GM23338 (cell line): ENCODE measurements around the gene CCL17. TPM values are rescaled to one million over a fixed set of nuclear protein-coding genes. Genes with fewer than 3 reads are reported as not detected.

Source experiments
- ATAC-seq: fragments of 200-7000 bp; cut with Tn5 transposase; 3 replicates; pipeline ENCODE4 v1.9.1; 2020
- DNase-seq: peaks from one replicate; pipeline ENCODE4 v3.0.0-alpha.2; 2015; ENCODE audit warnings: low spot score
- H2AFZ ChIP-seq: fragments of 200-600 bp; sonication (generic); 2 replicates; pipeline ENCODE4 v1.8.0; 2016; ENCODE audit warnings: antibody characterized with exemption, mild to moderate bottlenecking, moderate library complexity
- H3F3A ChIP-seq: fragments of 200-600 bp; sonication (generic); replicated peaks from 2 replicates; pipeline ENCODE4 v1.8.0; 2017; ENCODE audit warnings: antibody characterized with exemption, mixed run types, low read depth
- H3K27ac ChIP-seq: fragments of 200-600 bp; sonication (generic); 2 replicates; pipeline ENCODE4 v1.6.1; 2016; ENCODE audit warnings: low read depth
- H3K27me3 ChIP-seq: fragments of 200-600 bp; sonication (generic); 2 replicates; pipeline ENCODE4 v1.8.0; 2016; ENCODE audit warnings: mild to moderate bottlenecking, mixed run types, moderate library complexity; ENCODE audit not compliant: insufficient read depth
- H3K36me3 ChIP-seq: fragments of 200-600 bp; sonication (generic); 2 replicates; pipeline ENCODE4 v1.8.0; 2016; ENCODE audit warnings: mild to moderate bottlenecking; ENCODE audit not compliant: insufficient read depth
- H3K4me1 ChIP-seq: fragments of 200-600 bp; sonication (generic); 2 replicates; pipeline ENCODE4 v1.8.0; 2016; ENCODE audit warnings: mild to moderate bottlenecking, moderate library complexity; ENCODE audit not compliant: insufficient read depth
- H3K4me2 ChIP-seq: fragments of 200-600 bp; sonication (generic); 2 replicates; pipeline ENCODE4 v1.7.1; 2017; ENCODE audit warnings: mixed run types
- H3K4me3 ChIP-seq: fragments of 200-600 bp; sonication (generic); 2 replicates; pipeline ENCODE4 v1.6.1; 2016; ENCODE audit warnings: mixed run types
- H3K79me2 ChIP-seq: fragments of 200-600 bp; sonication (generic); replicated peaks from 2 replicates; pipeline ENCODE4 v1.8.0; 2017; ENCODE audit warnings: mild to moderate bottlenecking; ENCODE audit not compliant: insufficient read depth
- H3K9me2 ChIP-seq: fragments of 200-600 bp; sonication (generic); 2 replicates; pipeline ENCODE4 v1.8.0; 2017; ENCODE audit not compliant: insufficient read depth
- H4K20me1 ChIP-seq: fragments of 200-600 bp; sonication (generic); replicated peaks from 2 replicates; pipeline ENCODE4 v1.8.0; 2017; ENCODE audit warnings: mild to moderate bottlenecking; ENCODE audit not compliant: insufficient read depth
- H3K27ac Mint-ChIP-seq: 2 replicates; pipeline ENCODE4 v1.8.0; 2020; ENCODE audit warnings: inconsistent platforms, mild to moderate bottlenecking, moderate library complexity, mixed read lengths
- H3K27me3 Mint-ChIP-seq: 3 replicates; pipeline ENCODE4 v1.8.0; 2022; ENCODE audit warnings: low read depth, mild to moderate bottlenecking, moderate library complexity, mixed read lengths, inconsistent platforms; ENCODE audit not compliant: insufficient read depth, poor library complexity
- H3K36me3 Mint-ChIP-seq: 3 replicates; pipeline ENCODE4 v1.8.0; 2021; ENCODE audit warnings: low read depth, mild to moderate bottlenecking, inconsistent platforms, moderate library complexity, mixed read lengths
- H3K4me1 Mint-ChIP-seq: 3 replicates; pipeline ENCODE4 v1.8.0; 2020; ENCODE audit warnings: mild to moderate bottlenecking, inconsistent platforms, mixed read lengths
- H3K4me3 Mint-ChIP-seq: 3 replicates; pipeline ENCODE4 v1.8.0; 2021; ENCODE audit warnings: moderate library complexity, mild to moderate bottlenecking, inconsistent platforms, mixed read lengths
- H3K9me3 Mint-ChIP-seq: 3 replicates; pipeline ENCODE4 v1.8.0; 2020; ENCODE audit warnings: moderate library complexity, mild to moderate bottlenecking, inconsistent platforms, mixed read lengths
- CREB1 ChIP-seq: fragments of 250-450 bp; sonication (Bioruptor Pico); IDR thresholded peaks from 2 replicates; pipeline ENCODE4 v1.5.0; 2020; ENCODE audit warnings: low read depth, mild to moderate bottlenecking, moderate library complexity
- EZH2 ChIP-seq: fragments of 200-600 bp; sonication (generic); IDR thresholded peaks from one replicate; pipeline ENCODE4 v1.8.0; 2017; ENCODE audit warnings: antibody characterized with exemption, mild to moderate bottlenecking, low read depth; ENCODE audit not compliant: unreplicated experiment
- EZH2phosphoT487 ChIP-seq: fragments of 200-600 bp; sonication (generic); IDR thresholded peaks from one replicate; pipeline ENCODE4 v1.8.1; 2018; ENCODE audit warnings: antibody characterized with exemption; ENCODE audit not compliant: unreplicated experiment
- JUNB ChIP-seq: IDR thresholded peaks from one replicate; pipeline ENCODE4 v1.6.1; 2016; ENCODE audit warnings: antibody characterized with exemption; ENCODE audit not compliant: unreplicated experiment
- NANOG ChIP-seq: IDR thresholded peaks from 2 replicates; pipeline ENCODE4 v1.6.1; 2016; ENCODE audit warnings: antibody characterized with exemption, borderline replicate concordance
- POLR2AphosphoS5 ChIP-seq: IDR thresholded peaks from 2 replicates; pipeline ENCODE4 v1.6.1; 2016; ENCODE audit warnings: antibody characterized with exemption, low read depth
- STAT1 ChIP-seq: IDR thresholded peaks from one replicate; pipeline ENCODE4 v1.6.1; 2016; ENCODE audit warnings: antibody characterized with exemption; ENCODE audit not compliant: unreplicated experiment
- ZNF114 ChIP-seq: fragments of 250-450 bp; sonication (Bioruptor Pico); IDR thresholded peaks from 2 replicates; pipeline ENCODE4 v1.5.0; 2020; ENCODE audit warnings: mild to moderate bottlenecking, moderate library complexity
- ZNF331 ChIP-seq: fragments of 250-450 bp; sonication (Bioruptor Pico); IDR thresholded peaks from 2 replicates; pipeline ENCODE4 v1.5.0; 2020; ENCODE audit warnings: low read depth, mild to moderate bottlenecking, moderate library complexity
- polyA plus RNA-seq: library from polyadenylated mRNA; unstranded; fragments of >200 nt; fragmentation: Nextera tagmentation; extraction: Ambion mirVana; gene quantifications from 2 replicates; pipeline ENCODE4 v1.2.1, GENCODE V29; 2016
- total RNA-seq: library from RNA; depleted of rRNA; stranded (reverse); fragments of >200 nt; shearing (Covaris generic); gene quantifications from 2 replicates; pipeline ENCODE4 v1.2.3, GENCODE V29; 2014
- TF ChIP-seq, protein P1 (sequence below), 2 experiments: fragments of 200-600 bp in 1 of 2; sonication (generic) in 1 of 2; conservative IDR thresholded peaks; 2 replicates each; pipeline versions ENCODE4 v1.5.1 to v1.6.1; 2016 to 2017; ENCODE audit warnings: antibody characterized with exemption in 2 of 2, low read depth in 2 of 2, mild to moderate bottlenecking in 2 of 2, moderate library complexity in 1 of 2
- TF ChIP-seq, protein P2 (sequence below): IDR thresholded peaks from one replicate; pipeline ENCODE4 v1.6.1; 2018; ENCODE audit warnings: antibody characterized with exemption; ENCODE audit not compliant: unreplicated experiment
- TF ChIP-seq, protein P3 (sequence below): fragments of 250-450 bp; sonication (Bioruptor Pico); IDR thresholded peaks from 2 replicates; pipeline ENCODE4 v1.5.0; 2020; ENCODE audit warnings: mild to moderate bottlenecking, moderate library complexity
- TF ChIP-seq, protein P4 (sequence below): IDR thresholded peaks from 2 replicates; pipeline ENCODE4 v1.6.1; 2016; ENCODE audit warnings: antibody characterized with exemption

CCL17 gene
- total and polyA plus RNA-seq, 2 experiments from 2014 or later = not detected

DNA sequence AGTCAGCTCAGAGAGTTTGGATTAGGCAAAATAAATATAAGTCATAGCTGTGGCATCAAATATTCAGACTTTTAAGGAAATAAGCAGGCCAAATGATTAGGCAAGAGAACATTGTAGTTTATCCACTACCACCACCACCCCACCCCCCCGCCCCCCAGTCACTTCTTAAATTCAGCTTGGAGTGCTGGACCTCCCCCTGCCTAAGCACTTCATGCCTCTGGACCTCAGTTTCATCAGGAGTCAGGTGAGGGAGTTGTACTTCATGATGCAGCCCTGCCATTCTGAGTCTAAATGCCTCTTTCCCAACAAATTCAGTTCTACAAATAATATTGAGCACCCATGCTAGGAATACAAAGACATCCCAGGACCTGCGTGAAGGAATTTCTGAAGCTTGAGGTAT is 60.0 kb downstream of the CCL17 start:
- H3K36me3 Mint-ChIP-seq = peaks cover 61% of the 10 kb centered on the region

More for the DNA sequence above, 60.0 kb downstream of the CCL17 start:
- H3K4me1 ChIP-seq = peaks cover 9% of the 10 kb centered on the region; the same call in 1 of the 2 replicates
- H4K20me1 ChIP-seq = peaks cover 11% of the 10 kb centered on the region
- no peak overlapping the region for H3K4me2 ChIP-seq
- peaks cover 40% of the 10 kb centered on the region for H3K36me3 ChIP-seq
- peaks cover 36% of the 10 kb centered on the region for H3K79me2 ChIP-seq
- H3K9me3 Mint-ChIP-seq = no peaks in the 10 kb centered on the region
- no peak overlapping the region for H3K27ac ChIP-seq
- H3F3A ChIP-seq = no peaks in the 10 kb centered on the region; the same call in 1 of the 2 replicates
- no peak overlapping the region; the same call in 2 of the 3 replicates for H3K4me3 Mint-ChIP-seq
- H3K27ac Mint-ChIP-seq = no peak overlapping the region
- DNase-seq (no peak), ATAC-seq (no peak)
- no peak overlapping the region for H3K4me3 ChIP-seq
- TF ChIP-seq POLR2AphosphoS5 = no peak
- TF ChIP-seq, protein P1, sequence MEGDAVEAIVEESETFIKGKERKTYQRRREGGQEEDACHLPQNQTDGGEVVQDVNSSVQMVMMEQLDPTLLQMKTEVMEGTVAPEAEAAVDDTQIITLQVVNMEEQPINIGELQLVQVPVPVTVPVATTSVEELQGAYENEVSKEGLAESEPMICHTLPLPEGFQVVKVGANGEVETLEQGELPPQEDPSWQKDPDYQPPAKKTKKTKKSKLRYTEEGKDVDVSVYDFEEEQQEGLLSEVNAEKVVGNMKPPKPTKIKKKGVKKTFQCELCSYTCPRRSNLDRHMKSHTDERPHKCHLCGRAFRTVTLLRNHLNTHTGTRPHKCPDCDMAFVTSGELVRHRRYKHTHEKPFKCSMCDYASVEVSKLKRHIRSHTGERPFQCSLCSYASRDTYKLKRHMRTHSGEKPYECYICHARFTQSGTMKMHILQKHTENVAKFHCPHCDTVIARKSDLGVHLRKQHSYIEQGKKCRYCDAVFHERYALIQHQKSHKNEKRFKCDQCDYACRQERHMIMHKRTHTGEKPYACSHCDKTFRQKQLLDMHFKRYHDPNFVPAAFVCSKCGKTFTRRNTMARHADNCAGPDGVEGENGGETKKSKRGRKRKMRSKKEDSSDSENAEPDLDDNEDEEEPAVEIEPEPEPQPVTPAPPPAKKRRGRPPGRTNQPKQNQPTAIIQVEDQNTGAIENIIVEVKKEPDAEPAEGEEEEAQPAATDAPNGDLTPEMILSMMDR (conservative IDR thresholded peaks at IDR 0.05; ENCODE audit: low read depth in 2 of 2) = no peak
- TF ChIP-seq ZNF331 = no peak
- no peak for TF ChIP-seq CREB1 (CRISPR knock-in tag)
- no peak for TF ChIP-seq STAT1
- no peak for TF ChIP-seq EZH2
- TF ChIP-seq JUNB = no peak
- TF ChIP-seq EZH2phosphoT487 = no peak
- TF ChIP-seq, protein P2, sequence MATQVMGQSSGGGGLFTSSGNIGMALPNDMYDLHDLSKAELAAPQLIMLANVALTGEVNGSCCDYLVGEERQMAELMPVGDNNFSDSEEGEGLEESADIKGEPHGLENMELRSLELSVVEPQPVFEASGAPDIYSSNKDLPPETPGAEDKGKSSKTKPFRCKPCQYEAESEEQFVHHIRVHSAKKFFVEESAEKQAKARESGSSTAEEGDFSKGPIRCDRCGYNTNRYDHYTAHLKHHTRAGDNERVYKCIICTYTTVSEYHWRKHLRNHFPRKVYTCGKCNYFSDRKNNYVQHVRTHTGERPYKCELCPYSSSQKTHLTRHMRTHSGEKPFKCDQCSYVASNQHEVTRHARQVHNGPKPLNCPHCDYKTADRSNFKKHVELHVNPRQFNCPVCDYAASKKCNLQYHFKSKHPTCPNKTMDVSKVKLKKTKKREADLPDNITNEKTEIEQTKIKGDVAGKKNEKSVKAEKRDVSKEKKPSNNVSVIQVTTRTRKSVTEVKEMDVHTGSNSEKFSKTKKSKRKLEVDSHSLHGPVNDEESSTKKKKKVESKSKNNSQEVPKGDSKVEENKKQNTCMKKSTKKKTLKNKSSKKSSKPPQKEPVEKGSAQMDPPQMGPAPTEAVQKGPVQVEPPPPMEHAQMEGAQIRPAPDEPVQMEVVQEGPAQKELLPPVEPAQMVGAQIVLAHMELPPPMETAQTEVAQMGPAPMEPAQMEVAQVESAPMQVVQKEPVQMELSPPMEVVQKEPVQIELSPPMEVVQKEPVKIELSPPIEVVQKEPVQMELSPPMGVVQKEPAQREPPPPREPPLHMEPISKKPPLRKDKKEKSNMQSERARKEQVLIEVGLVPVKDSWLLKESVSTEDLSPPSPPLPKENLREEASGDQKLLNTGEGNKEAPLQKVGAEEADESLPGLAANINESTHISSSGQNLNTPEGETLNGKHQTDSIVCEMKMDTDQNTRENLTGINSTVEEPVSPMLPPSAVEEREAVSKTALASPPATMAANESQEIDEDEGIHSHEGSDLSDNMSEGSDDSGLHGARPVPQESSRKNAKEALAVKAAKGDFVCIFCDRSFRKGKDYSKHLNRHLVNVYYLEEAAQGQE = no peak
- TF ChIP-seq, protein P3, sequence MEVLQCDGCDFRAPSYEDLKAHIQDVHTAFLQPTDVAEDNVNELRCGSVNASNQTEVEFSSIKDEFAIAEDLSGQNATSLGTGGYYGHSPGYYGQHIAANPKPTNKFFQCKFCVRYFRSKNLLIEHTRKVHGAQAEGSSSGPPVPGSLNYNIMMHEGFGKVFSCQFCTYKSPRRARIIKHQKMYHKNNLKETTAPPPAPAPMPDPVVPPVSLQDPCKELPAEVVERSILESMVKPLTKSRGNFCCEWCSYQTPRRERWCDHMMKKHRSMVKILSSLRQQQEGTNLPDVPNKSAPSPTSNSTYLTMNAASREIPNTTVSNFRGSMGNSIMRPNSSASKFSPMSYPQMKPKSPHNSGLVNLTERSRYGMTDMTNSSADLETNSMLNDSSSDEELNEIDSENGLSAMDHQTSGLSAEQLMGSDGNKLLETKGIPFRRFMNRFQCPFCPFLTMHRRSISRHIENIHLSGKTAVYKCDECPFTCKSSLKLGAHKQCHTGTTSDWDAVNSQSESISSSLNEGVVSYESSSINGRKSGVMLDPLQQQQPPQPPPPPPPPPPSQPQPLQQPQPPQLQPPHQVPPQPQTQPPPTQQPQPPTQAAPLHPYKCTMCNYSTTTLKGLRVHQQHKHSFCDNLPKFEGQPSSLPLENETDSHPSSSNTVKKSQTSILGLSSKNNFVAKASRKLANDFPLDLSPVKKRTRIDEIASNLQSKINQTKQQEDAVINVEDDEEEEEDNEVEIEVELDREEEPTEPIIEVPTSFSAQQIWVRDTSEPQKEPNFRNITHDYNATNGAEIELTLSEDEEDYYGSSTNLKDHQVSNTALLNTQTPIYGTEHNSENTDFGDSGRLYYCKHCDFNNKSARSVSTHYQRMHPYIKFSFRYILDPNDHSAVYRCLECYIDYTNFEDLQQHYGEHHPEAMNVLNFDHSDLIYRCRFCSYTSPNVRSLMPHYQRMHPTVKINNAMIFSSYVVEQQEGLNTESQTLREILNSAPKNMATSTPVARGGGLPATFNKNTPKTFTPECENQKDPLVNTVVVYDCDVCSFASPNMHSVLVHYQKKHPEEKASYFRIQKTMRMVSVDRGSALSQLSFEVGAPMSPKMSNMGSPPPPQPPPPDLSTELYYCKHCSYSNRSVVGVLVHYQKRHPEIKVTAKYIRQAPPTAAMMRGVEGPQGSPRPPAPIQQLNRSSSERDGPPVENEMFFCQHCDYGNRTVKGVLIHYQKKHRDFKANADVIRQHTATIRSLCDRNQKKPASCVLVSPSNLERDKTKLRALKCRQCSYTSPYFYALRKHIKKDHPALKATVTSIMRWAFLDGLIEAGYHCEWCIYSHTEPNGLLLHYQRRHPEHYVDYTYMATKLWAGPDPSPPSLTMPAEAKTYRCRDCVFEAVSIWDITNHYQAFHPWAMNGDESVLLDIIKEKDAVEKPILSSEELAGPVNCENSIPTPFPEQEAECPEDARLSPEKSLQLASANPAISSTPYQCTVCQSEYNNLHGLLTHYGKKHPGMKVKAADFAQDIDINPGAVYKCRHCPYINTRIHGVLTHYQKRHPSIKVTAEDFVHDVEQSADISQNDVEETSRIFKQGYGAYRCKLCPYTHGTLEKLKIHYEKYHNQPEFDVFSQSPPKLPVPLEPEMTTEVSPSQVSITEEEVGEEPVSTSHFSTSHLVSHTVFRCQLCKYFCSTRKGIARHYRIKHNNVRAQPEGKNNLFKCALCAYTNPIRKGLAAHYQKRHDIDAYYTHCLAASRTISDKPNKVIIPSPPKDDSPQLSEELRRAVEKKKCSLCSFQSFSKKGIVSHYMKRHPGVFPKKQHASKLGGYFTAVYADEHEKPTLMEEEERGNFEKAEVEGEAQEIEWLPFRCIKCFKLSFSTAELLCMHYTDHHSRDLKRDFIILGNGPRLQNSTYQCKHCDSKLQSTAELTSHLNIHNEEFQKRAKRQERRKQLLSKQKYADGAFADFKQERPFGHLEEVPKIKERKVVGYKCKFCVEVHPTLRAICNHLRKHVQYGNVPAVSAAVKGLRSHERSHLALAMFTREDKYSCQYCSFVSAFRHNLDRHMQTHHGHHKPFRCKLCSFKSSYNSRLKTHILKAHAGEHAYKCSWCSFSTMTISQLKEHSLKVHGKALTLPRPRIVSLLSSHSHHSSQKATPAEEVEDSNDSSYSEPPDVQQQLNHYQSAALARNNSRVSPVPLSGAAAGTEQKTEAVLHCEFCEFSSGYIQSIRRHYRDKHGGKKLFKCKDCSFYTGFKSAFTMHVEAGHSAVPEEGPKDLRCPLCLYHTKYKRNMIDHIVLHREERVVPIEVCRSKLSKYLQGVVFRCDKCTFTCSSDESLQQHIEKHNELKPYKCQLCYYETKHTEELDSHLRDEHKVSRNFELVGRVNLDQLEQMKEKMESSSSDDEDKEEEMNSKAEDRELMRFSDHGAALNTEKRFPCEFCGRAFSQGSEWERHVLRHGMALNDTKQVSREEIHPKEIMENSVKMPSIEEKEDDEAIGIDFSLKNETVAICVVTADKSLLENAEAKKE (CRISPR knock-in tag) = no peak
- TF ChIP-seq, protein P4, sequence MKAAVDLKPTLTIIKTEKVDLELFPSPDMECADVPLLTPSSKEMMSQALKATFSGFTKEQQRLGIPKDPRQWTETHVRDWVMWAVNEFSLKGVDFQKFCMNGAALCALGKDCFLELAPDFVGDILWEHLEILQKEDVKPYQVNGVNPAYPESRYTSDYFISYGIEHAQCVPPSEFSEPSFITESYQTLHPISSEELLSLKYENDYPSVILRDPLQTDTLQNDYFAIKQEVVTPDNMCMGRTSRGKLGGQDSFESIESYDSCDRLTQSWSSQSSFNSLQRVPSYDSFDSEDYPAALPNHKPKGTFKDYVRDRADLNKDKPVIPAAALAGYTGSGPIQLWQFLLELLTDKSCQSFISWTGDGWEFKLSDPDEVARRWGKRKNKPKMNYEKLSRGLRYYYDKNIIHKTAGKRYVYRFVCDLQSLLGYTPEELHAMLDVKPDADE = no peak
- no peak for TF ChIP-seq NANOG
- TF ChIP-seq ZNF114 (CRISPR knock-in tag) = no peak
- H2AFZ ChIP-seq = no peak overlapping the region
- H3K9me2 ChIP-seq = no peaks in the 10 kb centered on the region
- H3K4me1 Mint-ChIP-seq = peaks cover 8% of the 10 kb centered on the region; the same call in 2 of the 3 replicates
- no peaks in the 10 kb centered on the region for H3K27me3 ChIP-seq
- H3K27me3 Mint-ChIP-seq = peaks cover 5% of the 10 kb centered on the region
